Measurements from ENCODE around the gene SUPT5H. TPM values are rescaled to one million over a fixed set of nuclear protein-coding genes. Genes with fewer than 3 reads are reported as not detected.

SUPT5H gene
- total RNA-seq, 3 donors from 2014 or later = 74.3 to 115 (median 103) TPM

DNA sequence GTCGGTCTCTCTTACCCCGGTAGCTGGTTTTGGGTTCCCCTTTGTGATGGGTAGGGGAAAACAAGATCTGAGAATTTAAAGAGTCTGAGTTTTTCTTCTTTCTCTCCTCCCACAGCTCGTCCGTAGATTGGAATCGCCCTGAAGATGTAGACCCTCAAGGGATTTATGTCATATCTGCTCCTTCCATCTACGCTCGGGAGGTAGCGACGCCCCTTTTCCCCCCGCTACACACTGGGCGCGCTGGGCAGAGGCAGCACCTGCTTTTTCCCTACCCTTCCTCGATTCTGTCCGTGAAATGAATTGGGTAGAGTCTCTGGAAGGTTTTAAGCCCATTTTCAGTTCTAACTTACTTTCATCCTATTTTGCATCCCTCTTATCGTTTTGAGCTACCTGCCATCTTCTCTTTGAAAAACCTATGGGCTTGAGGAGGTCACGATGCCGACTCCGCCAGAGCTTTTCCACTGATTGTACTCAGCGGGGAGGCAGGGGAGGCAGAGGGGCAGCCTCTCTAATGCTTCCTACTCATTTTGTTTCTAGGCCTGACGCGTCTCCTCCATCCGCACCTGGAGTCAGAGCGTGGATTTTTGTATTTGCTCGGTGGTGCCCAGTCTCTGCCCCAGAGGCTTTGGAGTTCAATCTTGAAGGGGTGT is 62.5 kb downstream of the SUPT5H start:
- Histone ChIP-seq H3K9me3 (no peaks in the 10 kb centered on the region), H3K4me1 (peaks cover 5 to 6% of the 10 kb centered on the region in 2 donors), H3K27me3 (peaks cover 2 to 62% of the 10 kb centered on the region in 2 donors), H3K36me3 (no peaks in the 10 kb centered on the region), H3K27ac (no peak overlapping the region), H3K4me3 (peak overlapping the region in 2 of 3 donors; percentile 52 to 70)
- intact Hi-C loops (cut with DNase I; ENCODE audit: low total_unique reads) = loop anchor here (1.0 kb wide), 1 partner anchor 28 kb away; the partner anchor contains the start of gene TIMM50
- no peak for DNase-seq (ENCODE audit: low spot score in 2 of 2)
- TF ChIP-seq POLR2A (IDR thresholded peaks at IDR 0.05) (no peak), POLR2AphosphoS5 (IDR thresholded peaks at IDR 0.05) (no peak)
- TF ChIP-seq, protein P1, sequence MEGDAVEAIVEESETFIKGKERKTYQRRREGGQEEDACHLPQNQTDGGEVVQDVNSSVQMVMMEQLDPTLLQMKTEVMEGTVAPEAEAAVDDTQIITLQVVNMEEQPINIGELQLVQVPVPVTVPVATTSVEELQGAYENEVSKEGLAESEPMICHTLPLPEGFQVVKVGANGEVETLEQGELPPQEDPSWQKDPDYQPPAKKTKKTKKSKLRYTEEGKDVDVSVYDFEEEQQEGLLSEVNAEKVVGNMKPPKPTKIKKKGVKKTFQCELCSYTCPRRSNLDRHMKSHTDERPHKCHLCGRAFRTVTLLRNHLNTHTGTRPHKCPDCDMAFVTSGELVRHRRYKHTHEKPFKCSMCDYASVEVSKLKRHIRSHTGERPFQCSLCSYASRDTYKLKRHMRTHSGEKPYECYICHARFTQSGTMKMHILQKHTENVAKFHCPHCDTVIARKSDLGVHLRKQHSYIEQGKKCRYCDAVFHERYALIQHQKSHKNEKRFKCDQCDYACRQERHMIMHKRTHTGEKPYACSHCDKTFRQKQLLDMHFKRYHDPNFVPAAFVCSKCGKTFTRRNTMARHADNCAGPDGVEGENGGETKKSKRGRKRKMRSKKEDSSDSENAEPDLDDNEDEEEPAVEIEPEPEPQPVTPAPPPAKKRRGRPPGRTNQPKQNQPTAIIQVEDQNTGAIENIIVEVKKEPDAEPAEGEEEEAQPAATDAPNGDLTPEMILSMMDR (IDR thresholded peaks at IDR 0.05) = no peak

DNA sequence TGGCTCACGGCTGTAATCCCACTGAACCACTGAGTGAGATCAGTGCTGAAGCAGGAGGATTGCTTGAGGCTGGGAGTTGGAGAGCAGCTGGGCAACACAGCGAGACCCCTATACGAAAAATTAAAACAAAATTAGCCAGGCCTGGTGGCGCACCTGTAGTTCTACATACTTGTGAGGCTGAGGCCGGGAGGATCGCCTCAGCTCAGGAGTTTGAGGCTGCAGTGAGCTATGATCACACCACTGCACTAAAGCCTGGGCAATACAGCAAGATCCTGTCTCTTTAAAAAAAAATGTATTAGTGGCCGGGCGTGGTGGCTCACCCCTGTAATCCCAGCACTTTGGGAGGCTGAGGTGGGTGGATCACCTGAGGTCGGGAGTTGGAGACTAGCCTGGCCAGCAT is 63.2 kb downstream of the SUPT5H start:
- intact Hi-C loops (cut with DNase I; ENCODE audit: low total_unique reads) = no loop called here
- DNase-seq (ENCODE audit: low spot score in 2 of 2) = no peak
- H3K27me3 ChIP-seq = peaks cover 2 to 57% of the 10 kb centered on the region in 2 donors

DNA sequence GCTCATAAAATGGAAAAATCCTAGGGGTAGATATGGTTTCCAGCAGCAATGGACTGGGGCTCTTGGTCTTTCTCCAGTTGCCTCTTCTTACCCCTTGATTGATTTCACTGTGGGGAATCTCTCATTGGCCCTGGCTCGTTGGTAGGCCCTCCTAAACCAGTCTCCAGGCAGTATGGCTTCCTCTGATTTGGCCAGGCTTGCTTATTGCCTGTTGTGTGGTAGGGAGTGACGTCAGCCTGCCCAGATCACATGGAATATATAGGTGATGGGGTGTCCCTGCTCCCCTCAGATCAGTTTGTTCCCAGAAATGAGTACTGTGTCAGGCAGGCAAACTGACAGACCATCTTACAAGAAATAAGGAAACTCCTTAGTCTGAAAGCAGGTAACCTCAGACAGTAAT is 63.9 kb downstream of the SUPT5H start:
- H3K36me3 ChIP-seq = no peaks in the 10 kb centered on the region
- no peak overlapping the region for H3K27ac ChIP-seq
- DNase-seq (ENCODE audit: low spot score in 2 of 2) = no peak
- H3K4me1 ChIP-seq = peaks cover 5 to 6% of the 10 kb centered on the region in 2 donors
- TF ChIP-seq, protein P1 (IDR thresholded peaks at IDR 0.05) = no peak
- TF ChIP-seq POLR2A (IDR thresholded peaks at IDR 0.05) (no peak), POLR2AphosphoS5 (IDR thresholded peaks at IDR 0.05) (no peak)
- intact Hi-C loops (cut with DNase I; ENCODE audit: low total_unique reads) = no loop called here
- no peak overlapping the region for H3K4me3 ChIP-seq
- peaks cover 0 to 56% of the 10 kb centered on the region in 2 donors for H3K27me3 ChIP-seq
- H3K9me3 ChIP-seq = no peaks in the 10 kb centered on the region

More for the DNA sequence above, 63.2 kb downstream of the SUPT5H start:
- TF ChIP-seq POLR2AphosphoS5 (IDR thresholded peaks at IDR 0.05) = no peak
- TF ChIP-seq, protein P1 (IDR thresholded peaks at IDR 0.05) = no peak
- TF ChIP-seq POLR2A (IDR thresholded peaks at IDR 0.05) = no peak
- Histone ChIP-seq H3K36me3 (no peaks in the 10 kb centered on the region), H3K27ac (no peak overlapping the region), H3K4me3 (no peak overlapping the region), H3K9me3 (no peaks in the 10 kb centered on the region), H3K4me1 (peaks cover 5 to 6% of the 10 kb centered on the region in 2 donors)

DNA sequence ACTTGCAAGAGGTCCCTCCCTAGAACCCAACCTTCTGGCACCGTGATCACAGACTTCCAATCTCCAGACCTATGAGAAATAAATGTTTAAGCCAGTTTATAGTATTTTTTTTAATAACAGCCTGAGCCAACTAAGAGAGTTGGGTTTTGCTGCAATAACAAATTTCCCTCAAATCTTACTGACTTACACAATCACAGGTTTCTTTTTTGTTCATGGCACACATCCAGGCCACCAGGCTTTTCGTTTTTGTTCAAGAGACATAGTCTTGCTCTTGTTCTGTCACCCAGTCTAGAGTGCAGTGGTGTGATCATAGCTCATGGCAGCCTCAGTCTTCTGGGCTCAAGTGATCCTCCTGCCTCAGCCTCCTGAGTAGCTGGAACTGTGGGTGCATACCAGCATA is 67.6 kb downstream of the SUPT5H start:
- intact Hi-C loops (cut with DNase I; ENCODE audit: low total_unique reads) = no loop called here

More for the DNA sequence above, 67.6 kb downstream of the SUPT5H start:
- DNase-seq (ENCODE audit: low spot score in 2 of 2) = no peak
- no peak overlapping the region for H3K27ac ChIP-seq
- H3K4me3 ChIP-seq = no peak overlapping the region
- H3K36me3 ChIP-seq = no peaks in the 10 kb centered on the region
- H3K9me3 ChIP-seq = no peaks in the 10 kb centered on the region
- peaks cover 0 to 2% of the 10 kb centered on the region in 2 donors for H3K4me1 ChIP-seq
- H3K27me3 ChIP-seq = peaks cover 5 to 42% of the 10 kb centered on the region in 2 donors
- TF ChIP-seq POLR2AphosphoS5 (IDR thresholded peaks at IDR 0.05) (no peak), POLR2A (IDR thresholded peaks at IDR 0.05) (no peak)
- TF ChIP-seq, protein P1 (IDR thresholded peaks at IDR 0.05) = no peak

Data from breast epithelium (tissue), 4 donors.